Measurements from ENCODE around the gene LMTK2. TPM values are rescaled to one million over a fixed set of nuclear protein-coding genes. Genes with fewer than 3 reads are reported as not detected.

LMTK2 gene
- total and polyA plus RNA-seq, 2 experiments from 2014 or later, result 6.7 to 23.8 TPM

DNA sequence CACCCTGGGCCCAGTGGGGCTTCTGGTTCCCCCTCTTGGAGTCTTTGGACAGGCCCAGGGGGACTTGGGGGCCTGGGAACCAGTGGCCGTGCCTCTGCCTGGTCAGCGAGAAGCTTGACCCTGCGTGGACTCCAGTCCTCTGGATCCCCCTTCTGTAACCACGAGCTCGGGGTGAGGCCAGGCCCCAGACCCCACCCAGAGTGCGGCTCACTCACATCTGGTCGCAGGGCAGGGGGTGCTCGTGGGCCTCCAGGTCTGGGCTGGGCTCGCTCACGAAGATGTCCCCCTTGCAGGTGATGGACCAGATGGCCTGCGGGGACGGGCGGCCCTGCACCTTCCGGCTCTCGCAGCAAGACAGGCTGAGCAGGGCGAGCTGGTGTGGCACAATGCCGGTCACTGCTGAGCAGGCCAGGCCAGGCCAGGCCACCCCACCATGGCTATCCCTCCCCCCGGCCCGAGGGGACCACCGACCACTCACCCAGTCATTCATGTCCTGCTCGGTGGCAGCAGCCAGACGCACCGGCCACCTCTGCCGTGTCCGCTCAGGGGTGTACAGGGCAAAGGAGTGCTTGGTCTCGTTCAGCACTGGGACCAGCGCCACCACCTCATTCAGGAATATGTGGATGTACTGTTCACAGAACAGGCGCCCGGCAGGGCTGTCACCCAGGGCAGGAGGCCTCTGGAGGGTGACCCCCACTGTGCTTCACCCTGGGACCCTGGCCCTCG is 124.2 kb downstream of the LMTK2 start:
- Histone ChIP-seq H3K27me3 (no peaks in the 10 kb centered on the region), H3K36me3 (no peaks in the 10 kb centered on the region), H3K27ac (no peak overlapping the region), H3K9me3 (ENCODE audit: low read depth) (no peaks in the 10 kb centered on the region), H3K4me3 (no peak overlapping the region), H3K4me1 (ENCODE audit: low read depth) (no peaks in the 10 kb centered on the region)
- TF ChIP-seq, protein P1, sequence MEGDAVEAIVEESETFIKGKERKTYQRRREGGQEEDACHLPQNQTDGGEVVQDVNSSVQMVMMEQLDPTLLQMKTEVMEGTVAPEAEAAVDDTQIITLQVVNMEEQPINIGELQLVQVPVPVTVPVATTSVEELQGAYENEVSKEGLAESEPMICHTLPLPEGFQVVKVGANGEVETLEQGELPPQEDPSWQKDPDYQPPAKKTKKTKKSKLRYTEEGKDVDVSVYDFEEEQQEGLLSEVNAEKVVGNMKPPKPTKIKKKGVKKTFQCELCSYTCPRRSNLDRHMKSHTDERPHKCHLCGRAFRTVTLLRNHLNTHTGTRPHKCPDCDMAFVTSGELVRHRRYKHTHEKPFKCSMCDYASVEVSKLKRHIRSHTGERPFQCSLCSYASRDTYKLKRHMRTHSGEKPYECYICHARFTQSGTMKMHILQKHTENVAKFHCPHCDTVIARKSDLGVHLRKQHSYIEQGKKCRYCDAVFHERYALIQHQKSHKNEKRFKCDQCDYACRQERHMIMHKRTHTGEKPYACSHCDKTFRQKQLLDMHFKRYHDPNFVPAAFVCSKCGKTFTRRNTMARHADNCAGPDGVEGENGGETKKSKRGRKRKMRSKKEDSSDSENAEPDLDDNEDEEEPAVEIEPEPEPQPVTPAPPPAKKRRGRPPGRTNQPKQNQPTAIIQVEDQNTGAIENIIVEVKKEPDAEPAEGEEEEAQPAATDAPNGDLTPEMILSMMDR (IDR thresholded peaks at IDR 0.05; ENCODE audit: low read depth, low read length), result no peak
- DNase-seq (ENCODE audit: low read depth in 1 of 2, low spot score in 1 of 2), result no peak

DNA sequence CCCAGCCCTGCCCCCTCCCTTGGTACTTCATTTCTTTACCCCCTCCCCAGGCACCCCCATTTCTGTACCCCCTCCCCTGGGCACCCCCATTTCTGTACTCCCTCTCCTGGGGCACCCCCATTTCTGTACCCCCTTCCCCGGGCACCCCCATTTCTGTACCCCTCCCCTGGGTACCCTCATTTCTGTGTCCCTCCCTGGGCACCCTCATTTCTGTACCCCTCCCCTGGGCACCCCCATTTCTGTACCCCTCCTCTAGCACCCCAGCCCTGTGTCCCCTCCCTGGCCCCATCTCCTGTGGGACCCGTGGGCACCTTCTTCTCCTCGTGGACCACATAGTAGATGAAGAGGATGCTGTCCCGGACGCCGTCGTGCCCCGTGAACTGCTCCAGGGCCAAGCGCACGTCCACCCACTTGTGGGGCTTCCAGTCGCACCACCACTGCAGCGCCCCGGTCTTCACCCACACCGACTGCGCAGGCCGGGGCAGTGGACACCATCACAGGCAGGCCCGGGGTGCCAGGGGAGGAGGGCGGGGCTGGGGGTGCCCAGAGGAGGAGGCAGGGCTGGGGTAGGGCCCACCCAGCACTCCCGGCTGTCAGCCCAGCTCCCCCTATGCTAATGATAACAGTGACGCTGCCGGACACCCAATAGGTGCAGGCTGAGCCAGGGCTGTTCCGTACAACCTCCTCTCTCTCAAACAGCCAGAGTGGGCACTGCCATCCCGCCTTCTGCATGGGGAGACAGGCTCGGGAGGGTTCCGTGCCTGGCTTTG is 125.0 kb downstream of the LMTK2 start:
- H3K4me3 ChIP-seq, result no peak overlapping the region
- H3K4me1 ChIP-seq (ENCODE audit: low read depth), result no peaks in the 10 kb centered on the region
- TF ChIP-seq, protein P1 (IDR thresholded peaks at IDR 0.05; ENCODE audit: low read depth, low read length), result no peak
- no peaks in the 10 kb centered on the region for H3K36me3 ChIP-seq
- DNase-seq (ENCODE audit: low read depth in 1 of 2, low spot score in 1 of 2), result no peak
- H3K27ac ChIP-seq, result no peak overlapping the region
- no peaks in the 10 kb centered on the region for H3K27me3 ChIP-seq
- no peaks in the 10 kb centered on the region for H3K9me3 ChIP-seq (ENCODE audit: low read depth)

DNA sequence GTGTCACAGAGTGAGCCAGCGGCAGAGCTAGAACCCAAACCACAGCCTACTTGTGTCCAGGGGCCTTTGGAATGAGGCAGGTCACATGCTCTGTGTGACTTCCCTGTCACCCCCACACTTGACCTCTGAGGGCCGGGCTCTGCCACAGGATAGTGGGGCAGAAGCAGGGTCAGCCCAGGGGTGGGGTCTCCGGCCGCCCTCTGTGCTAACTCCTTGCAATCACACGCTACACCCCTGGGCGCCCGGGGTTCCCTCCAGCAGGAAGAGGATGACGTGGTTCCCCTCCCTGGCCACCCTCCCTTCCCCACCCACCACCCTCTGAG is 125.6 kb downstream of the LMTK2 start:
- Histone ChIP-seq H3K27me3 (no peaks in the 10 kb centered on the region), H3K9me3 (ENCODE audit: low read depth) (no peaks in the 10 kb centered on the region), H3K4me1 (ENCODE audit: low read depth) (no peaks in the 10 kb centered on the region), H3K27ac (no peak overlapping the region), H3K4me3 (no peak overlapping the region), H3K36me3 (no peaks in the 10 kb centered on the region)
- no peak for DNase-seq (ENCODE audit: low read depth in 1 of 2, low spot score in 1 of 2)
- TF ChIP-seq, protein P1 (IDR thresholded peaks at IDR 0.05; ENCODE audit: low read depth, low read length), result no peak

DNA sequence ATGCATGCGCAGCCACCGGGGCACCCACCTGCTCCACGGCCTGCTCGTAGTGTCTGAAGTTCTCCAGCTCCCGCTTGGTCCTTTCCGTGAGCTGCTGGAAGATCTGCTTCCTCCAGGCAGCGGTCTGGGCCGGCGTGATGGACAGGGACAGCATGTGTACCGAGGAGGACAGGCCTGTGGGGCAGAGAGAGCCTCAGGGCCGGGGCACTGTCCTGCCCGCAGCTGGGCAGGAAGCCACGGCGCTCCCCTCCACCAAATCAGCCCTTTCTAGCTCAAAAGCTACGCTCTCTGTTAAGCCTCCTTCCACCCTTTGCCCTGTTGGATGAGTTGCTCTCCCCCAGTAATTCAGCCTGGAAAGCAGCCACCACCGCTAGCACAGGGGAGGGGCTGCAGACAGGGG is 126.1 kb downstream of the LMTK2 start:
- no peak overlapping the region for H3K27ac ChIP-seq
- H3K36me3 ChIP-seq, result no peaks in the 10 kb centered on the region
- no peaks in the 10 kb centered on the region for H3K27me3 ChIP-seq
- no peak overlapping the region for H3K4me3 ChIP-seq
- TF ChIP-seq, protein P1 (IDR thresholded peaks at IDR 0.05; ENCODE audit: low read depth, low read length), result no peak
- no peaks in the 10 kb centered on the region for H3K9me3 ChIP-seq (ENCODE audit: low read depth)
- no peak for DNase-seq (ENCODE audit: low read depth in 1 of 2, low spot score in 1 of 2)
- H3K4me1 ChIP-seq (ENCODE audit: low read depth), result no peaks in the 10 kb centered on the region

DNA sequence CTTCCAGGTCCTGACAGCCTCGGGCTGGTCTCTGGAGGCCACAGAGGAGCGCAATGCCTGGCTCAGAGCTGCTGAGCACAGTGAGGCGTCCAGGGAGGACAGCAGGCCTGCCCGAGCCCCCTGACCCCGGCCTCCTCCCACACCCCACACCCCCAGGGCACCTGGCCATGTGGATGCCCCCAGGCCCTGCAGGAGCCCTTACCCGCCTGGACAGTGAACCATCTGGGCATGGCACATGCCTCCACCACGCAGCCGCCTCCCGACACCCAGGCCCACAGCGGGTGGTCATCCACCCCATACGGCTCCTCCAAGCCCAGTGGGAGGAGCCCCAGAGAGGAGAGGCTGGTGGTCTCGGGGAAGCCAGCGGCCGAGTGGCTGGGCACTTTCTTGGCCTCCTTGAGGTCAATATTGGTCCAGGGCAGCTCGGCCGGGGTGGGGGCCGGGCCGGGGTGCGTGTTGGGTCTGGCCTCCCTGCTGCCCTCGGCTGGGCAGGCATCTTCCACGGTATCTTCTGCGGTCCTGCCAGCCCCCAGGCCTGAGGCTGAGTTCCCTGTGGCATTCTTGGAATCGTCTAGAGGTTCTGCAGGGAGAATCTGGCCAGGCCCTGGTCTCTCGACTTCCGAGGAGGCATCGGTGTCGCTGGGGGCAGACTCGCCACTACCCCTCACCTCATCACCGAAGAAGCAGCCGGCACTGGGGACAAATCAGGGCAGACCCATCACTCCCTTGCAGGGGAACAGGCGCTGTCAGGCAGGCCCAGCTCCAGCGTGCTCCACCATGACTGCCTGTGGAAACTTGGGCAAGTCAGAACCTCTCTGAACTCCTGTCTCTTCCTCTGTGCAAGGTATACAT is 126.8 kb downstream of the LMTK2 start:
- no peak for DNase-seq (ENCODE audit: low read depth in 1 of 2, low spot score in 1 of 2)
- Histone ChIP-seq H3K27ac (no peak overlapping the region), H3K4me3 (no peak overlapping the region), H3K9me3 (ENCODE audit: low read depth) (no peaks in the 10 kb centered on the region), H3K4me1 (ENCODE audit: low read depth) (no peaks in the 10 kb centered on the region), H3K27me3 (no peaks in the 10 kb centered on the region), H3K36me3 (no peaks in the 10 kb centered on the region)
- TF ChIP-seq, protein P1 (IDR thresholded peaks at IDR 0.05; ENCODE audit: low read depth, low read length), result no peak

Data from cardiac muscle cell (in vitro differentiated cells and primary cell).